Measurements from ENCODE around the gene KLK13. TPM values are rescaled to one million over a fixed set of nuclear protein-coding genes. Genes with fewer than 3 reads are reported as not detected.

The KLK13 gene
- total RNA-seq, 1 donor from 2014 or later, result 4.8 TPM

GRCh38 chr19:51060973-51061372, 3.9 kb downstream of the KLK13 start:
- DNase-seq, result no peak

GRCh38 chr19:51060336-51060735, 4.6 kb downstream of the KLK13 start:
- no peak for DNase-seq

GRCh38 chr19:51059715-51060114, 5.2 kb downstream of the KLK13 start:
- no peak for DNase-seq

- no peak for DNase-seq
Observed at GRCh38 chr19:51055866-51056265, 9.0 kb downstream of the KLK13 start.

- peak; percentile 6 for DNase-seq
Observed at GRCh38 chr19:51047031-51047335, 17.9 kb downstream of the KLK13 start.

GRCh38 chr19:51044327-51044726, 20.6 kb downstream of the KLK13 start:
- no peak for DNase-seq

- no peak for DNase-seq
Observed at GRCh38 chr19:51043497-51043896, 21.4 kb downstream of the KLK13 start.

- no peak for DNase-seq
Observed at GRCh38 chr19:51040151-51040550, 24.7 kb downstream of the KLK13 start.

GRCh38 chr19:51036519-51036918, 28.4 kb downstream of the KLK13 start:
- DNase-seq, result no peak

GRCh38 chr19:51034704-51035103, 30.2 kb downstream of the KLK13 start, which contains the start of gene KLK12:
Gene KLK12, minus strand, starts transcription at chr19:51035002. Its CDS starts 381 bp downstream, at chr19:51034621.
- DNase-seq, result no peak

GRCh38 chr19:51031880-51032225, 33.0 kb downstream of the KLK13 start:
- DNase-seq, result no peak

- no peak for DNase-seq
Observed at GRCh38 chr19:51031220-51031879, 33.5 kb downstream of the KLK13 start.

GRCh38 chr19:51030631-51031030, 34.3 kb downstream of the KLK13 start:
- no peak for DNase-seq

- no peak for DNase-seq
Observed at GRCh38 chr19:51029718-51030117, 35.2 kb downstream of the KLK13 start.

- DNase-seq, result no peak
Observed at GRCh38 chr19:51027873-51028272, 37.0 kb downstream of the KLK13 start.

GRCh38 chr19:51027126-51027806, 37.6 kb downstream of the KLK13 start:
- peak; percentile 33 for DNase-seq

- peak; percentile 22 for DNase-seq
Observed at GRCh38 chr19:51026554-51026831, 38.4 kb downstream of the KLK13 start, which contains the start of gene KLK11. Gene KLK11, minus strand, starts transcription at chr19:51026616. Its CDS starts 985 bp downstream, at chr19:51025631.

- peak; percentile 17 for DNase-seq
Observed at GRCh38 chr19:51025809-51026553, 38.9 kb downstream of the KLK13 start.

- DNase-seq, result no peak
Observed at GRCh38 chr19:51025401-51025800, 39.5 kb downstream of the KLK13 start.

GRCh38 chr19:51024924-51025323, 40.0 kb downstream of the KLK13 start:
- DNase-seq, result no peak

GRCh38 chr19:51023946-51024345, 40.9 kb downstream of the KLK13 start:
- DNase-seq, result no peak

- no peak for DNase-seq
Observed at GRCh38 chr19:51022526-51022925, 42.4 kb downstream of the KLK13 start.

GRCh38 chr19:51020988-51021651, 43.8 kb downstream of the KLK13 start:
- DNase-seq, result peak; percentile 63

All from tongue (tissue), 2 donors.